HG03135 (cell line): Measurements from ENCODE around the gene KRTAP10-9.
"Not testable (repeated sequence)": the region's sequence is repeated elsewhere in the genome, so short reads cannot be mapped to it uniquely, and the experiment has no call there.

Experiments
- ATAC-seq: cut with Tn5 transposase; IDR thresholded peaks from one replicate; pipeline ENCODE4 v1.9.1; 2021; ENCODE audit warnings: mild to moderate bottlenecking, moderate library complexity; ENCODE audit not compliant: unreplicated experiment

Gene KRTAP10-9

DNA sequence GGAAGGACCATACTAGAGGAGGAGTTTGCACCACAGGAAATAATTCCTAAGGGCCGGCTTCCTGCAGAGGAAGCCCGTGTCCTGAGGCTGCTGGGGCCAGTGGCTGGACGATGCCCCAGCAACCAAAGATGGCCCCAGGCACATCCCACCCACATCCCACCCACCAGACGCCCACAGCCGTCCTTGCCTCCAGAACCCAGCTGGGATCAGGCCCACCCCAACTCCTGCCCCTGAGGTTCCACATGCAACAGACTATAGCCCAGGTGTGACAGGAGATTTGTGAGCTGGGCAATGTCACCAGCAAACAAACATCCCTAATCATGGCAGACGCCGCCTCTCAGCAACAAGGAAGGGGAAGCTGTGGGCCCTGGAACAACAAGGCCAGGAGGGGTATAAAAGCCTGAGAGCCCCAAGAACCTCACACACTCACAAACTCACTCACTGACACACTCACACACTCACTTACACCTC is at the start of gene KRTAP10-9:
Gene KRTAP10-9, plus strand, starts transcription at position 421 of the 471 bp plus-strand sequence. CDS start 79 bp downstream, outside the sequence.
- ATAC-seq, result no peak

DNA sequence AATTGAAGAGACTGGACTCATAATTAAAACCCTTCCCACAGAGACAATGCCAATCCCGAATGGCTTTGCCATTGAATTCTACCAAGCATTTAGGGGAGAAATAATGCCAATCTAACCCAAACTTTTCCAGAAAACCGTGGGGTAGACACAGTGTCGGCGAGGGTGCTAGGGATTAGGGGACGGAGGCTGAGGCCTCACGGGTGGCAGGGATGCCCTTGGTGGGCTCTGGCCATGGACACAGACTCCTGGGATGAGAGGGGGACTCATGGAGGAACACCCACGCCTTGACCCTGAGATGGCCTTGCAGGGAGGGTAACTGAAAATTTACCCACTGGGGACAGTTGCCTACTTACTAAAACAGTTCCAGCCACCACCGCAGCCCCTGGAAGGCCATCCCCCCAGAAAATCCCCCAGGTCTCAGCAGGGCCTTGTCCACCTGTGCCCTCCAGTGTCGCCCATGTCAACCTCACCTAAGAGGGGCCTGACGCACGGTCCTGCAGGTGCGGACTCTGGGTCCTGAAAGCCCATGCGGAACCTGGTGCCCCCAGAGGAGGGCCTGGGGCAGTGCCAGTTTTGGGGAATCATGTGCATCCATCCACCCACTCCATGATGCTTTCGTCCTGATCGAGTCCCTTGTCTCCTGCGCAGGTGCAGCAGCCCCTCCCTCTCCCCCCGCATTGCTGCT is 48.4 kb upstream of the KRTAP10-9 start:
- no peak for ATAC-seq

DNA sequence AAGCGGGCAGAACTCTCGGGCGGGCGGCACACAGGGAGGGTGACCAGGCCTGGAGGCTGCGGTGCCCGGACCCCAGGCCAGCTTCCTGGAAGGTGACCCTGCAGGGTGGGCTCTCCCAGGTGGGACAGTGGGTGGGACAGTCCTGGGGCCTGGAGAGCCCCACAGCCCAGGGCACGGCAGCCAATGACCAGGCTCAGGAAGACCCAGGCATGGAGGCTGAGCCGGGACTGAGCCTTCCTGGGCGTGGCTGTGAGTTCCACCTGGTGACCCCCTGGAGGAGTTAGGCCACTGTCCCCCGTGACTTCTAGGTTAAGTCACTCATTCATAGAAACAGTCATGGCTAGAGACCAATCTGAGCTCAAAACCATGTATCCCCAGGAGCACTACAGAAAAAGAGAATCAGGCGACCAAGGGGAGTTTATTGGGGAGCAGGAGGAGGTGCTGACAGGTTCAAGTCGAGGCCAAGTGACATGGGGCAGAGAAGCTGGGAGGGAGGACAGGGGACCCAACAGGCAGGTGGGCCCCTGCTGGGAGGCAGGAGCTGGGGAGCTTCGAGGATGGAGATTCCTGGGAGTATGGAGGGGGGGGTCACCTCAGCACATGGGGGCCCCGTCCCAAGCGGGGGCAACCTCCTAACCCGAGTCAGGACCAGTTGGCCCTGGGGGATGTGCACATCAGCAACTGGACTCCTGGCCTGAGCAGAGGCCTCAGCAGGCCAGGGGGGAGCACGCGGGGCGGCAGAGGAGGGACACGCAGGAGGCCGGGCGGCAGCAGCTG is 47.6 kb upstream of the KRTAP10-9 start:
- ATAC-seq, result no peak

DNA sequence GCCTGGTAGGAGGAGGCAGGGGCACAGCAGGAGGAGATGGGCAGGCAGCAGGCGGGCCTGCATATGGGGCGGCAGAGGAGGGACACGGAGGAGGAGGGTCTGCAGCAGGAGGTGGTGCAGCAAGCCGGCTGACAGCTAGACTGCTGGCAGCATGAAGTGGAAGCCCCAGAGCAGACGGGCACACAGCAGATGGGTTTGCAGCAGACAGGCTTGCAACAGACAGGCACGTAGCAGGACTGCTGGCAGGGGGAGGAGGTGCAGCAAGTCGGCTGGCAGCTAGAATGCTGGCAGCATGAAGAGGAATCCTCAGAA is 47.1 kb upstream of the KRTAP10-9 start:
- no peak for ATAC-seq

GRCh38 chr21:44580231-44580821 is 46.6 kb upstream of the KRTAP10-9 start, which contains the start of gene KRTAP10-5:
TSS of gene KRTAP10-5 (minus strand) at chr21:44580604. CDS start at chr21:44580578, 26 bp downstream.
- not testable (repeated sequence) for ATAC-seq

GRCh38 chr21:44581158-44581557 is 45.7 kb upstream of the KRTAP10-9 start:
- no peak for ATAC-seq

- no peak for ATAC-seq
These were observed 44.8 kb upstream of the KRTAP10-9 start for GRCh38 chr21:44582055-44582454.

DNA sequence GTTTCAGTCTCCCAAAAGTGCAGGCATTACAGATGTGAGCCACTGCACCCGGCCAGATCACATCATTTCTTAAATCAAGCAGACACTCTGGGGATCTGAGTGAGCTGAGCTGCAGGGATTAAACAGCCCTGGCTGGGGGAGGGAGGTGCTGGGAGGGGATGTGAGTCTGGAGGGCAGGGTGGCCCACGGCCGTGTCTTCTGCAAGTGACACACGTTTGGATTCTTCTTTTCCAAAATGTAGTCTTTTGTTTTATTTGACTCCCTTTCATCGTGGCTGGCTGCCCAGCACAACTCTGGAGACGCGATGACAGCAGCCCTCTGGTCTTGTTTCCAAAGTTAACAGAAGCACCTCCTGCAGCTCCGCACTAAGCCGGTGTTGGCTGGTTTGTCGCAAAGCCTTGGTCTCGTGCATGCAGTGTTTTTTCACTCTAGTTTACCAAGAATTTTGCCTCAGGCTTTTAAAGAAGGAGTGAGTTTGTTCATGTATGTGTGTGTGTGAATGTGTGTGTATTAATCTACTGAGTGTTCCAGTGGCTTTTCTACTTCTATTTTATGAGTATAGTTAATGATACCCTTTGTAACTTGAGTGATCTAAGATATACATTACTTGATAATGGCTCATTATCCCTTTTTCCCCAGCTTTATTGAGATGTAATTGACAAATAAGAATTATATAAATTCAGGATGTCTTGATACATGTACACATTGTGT is 43.6 kb upstream of the KRTAP10-9 start:
- ATAC-seq, result no peak

GRCh38 chr21:44583800-44584147 is 43.1 kb upstream of the KRTAP10-9 start:
- no peak for ATAC-seq

GRCh38 chr21:44585892-44586291 is 41.0 kb upstream of the KRTAP10-9 start:
- no peak for ATAC-seq

GRCh38 chr21:44589094-44589493 is 37.8 kb upstream of the KRTAP10-9 start:
- no peak for ATAC-seq

DNA sequence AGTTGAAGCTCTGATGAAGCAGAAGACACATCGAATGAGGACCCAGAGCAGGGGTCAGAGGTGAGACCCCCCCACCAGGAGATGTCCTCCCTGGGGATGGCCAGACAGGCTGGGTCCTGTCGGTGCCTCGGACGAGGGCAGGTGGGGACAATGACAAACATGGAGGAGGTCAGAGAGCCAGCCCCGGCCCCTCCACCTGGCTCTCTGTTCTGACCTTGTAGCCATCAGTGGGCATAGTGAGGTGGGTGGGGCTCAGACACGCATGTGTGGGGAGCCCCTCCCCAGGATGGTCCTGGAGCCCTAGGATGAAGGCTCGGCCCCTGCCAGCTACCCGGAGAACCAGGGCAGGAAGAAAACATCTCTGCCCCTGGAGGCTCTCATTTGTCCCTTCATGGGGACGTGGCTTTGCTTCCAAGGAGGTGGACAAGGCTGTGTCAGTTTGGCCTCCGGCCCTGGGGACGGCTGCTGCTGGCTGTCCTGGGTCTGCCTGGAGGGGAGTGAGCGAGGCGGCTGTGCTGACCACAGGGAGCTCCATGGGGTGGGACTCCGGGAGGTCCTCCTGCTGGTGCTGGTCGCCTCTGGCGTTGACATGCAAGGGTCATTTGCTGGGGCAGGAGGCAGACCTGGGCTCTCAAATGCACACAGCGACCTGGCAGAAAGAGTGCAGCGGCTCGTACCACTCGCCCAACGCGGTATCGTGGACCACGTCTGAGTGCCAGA is 37.1 kb upstream of the KRTAP10-9 start:
- no peak for ATAC-seq

GRCh38 chr21:44590311-44590721 is 36.6 kb upstream of the KRTAP10-9 start:
- ATAC-seq, result no peak

- ATAC-seq, result not testable (repeated sequence)
These were observed 35.7 kb upstream of the KRTAP10-9 start for GRCh38 chr21:44590897-44591800.

- not testable (repeated sequence) for ATAC-seq
These were observed 35.1 kb upstream of the KRTAP10-9 start for GRCh38 chr21:44591801-44592130.

GRCh38 chr21:44592446-44593311 is 34.2 kb upstream of the KRTAP10-9 start, which contains the start of gene KRTAP10-6:
TSS of gene KRTAP10-6 (minus strand) at chr21:44592505. CDS start at chr21:44592484, 21 bp downstream.
- ATAC-seq, result no peak

DNA sequence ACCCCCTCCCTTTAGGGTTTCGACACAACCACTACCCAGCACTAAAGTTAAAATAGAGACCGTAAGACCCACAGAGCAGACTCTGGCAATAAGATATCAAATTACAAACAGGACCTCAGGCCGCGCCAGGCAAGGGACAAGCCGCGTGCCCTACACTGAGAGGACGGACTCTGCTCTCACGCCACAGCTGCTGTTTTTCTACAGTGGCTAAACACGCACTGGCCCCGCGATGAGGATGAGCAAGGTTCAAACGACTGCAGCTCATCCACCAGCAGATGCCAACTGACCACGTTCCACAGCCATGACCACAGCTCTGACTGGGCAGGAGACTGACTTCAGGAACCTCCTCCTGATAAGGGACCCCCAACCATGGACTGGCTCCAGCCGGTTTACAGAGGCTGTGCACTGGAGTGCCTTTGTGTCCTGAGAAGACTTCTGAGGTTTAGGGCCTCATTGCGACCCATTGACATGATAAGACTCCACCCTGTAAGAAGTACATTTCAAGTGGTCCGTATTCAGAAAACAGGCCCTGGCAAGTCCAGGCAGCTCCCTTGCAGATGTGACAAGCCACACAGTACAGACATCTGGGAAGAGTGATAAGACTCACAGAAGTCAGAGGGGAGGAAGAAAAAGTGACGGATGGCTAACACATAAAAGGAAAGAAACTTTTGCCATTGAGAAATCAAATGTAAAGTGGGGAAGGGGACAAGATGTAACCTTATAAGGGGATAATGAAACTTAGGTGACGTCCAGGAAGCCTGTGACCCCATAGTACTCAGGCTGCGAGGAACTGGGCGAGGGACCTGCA is 33.1 kb upstream of the KRTAP10-9 start:
- ATAC-seq, result no peak

- no peak for ATAC-seq
These were observed 32.4 kb upstream of the KRTAP10-9 start for GRCh38 chr21:44594406-44594916.
